GM21526 (cell line): ENCODE data around the gene MSANTD2.

Experiments
- ATAC-seq: cut with Tn5 transposase; IDR thresholded peaks from one replicate; pipeline ENCODE4 v1.9.1; 2021; ENCODE audit warnings: moderate library complexity; ENCODE audit not compliant: unreplicated experiment, low FRiP score

The MSANTD2 gene

GRCh38 chr11:124739479-124740276, 60.5 kb downstream of the MSANTD2 start, which contains the start of gene NRGN:
TSS of gene NRGN (plus strand) at chr11:124739942. CDS start at chr11:124740085, 143 bp downstream.
- ATAC-seq: peak; percentile 99

GRCh38 chr11:124738713-124739478, 61.3 kb downstream of the MSANTD2 start:
- ATAC-seq: no peak

- ATAC-seq: no peak
Observed at GRCh38 chr11:124737638-124738305, 62.4 kb downstream of the MSANTD2 start.

GRCh38 chr11:124736736-124737135, 63.5 kb downstream of the MSANTD2 start:
- ATAC-seq: no peak

- ATAC-seq: no peak
Observed at GRCh38 chr11:124732230-124732629, 68.0 kb downstream of the MSANTD2 start.

- no peak for ATAC-seq
Observed at GRCh38 chr11:124729571-124729970, 70.6 kb downstream of the MSANTD2 start.

GRCh38 chr11:124728134-124728533, 72.1 kb downstream of the MSANTD2 start:
- ATAC-seq: no peak

- no peak for ATAC-seq
Observed at GRCh38 chr11:124727474-124727873, 72.7 kb downstream of the MSANTD2 start.

- ATAC-seq: no peak
Observed at GRCh38 chr11:124725719-124726105, 74.5 kb downstream of the MSANTD2 start.

GRCh38 chr11:124724979-124725718, 75.1 kb downstream of the MSANTD2 start:
- ATAC-seq: peak; percentile 58

- no peak for ATAC-seq
Observed at GRCh38 chr11:124722176-124722575, 78.0 kb downstream of the MSANTD2 start.

- ATAC-seq: no peak
Observed at GRCh38 chr11:124719534-124719933, 80.7 kb downstream of the MSANTD2 start.

GRCh38 chr11:124718801-124719200, 81.4 kb downstream of the MSANTD2 start:
- no peak for ATAC-seq

- no peak for ATAC-seq
Observed at GRCh38 chr11:124717786-124718651, 82.2 kb downstream of the MSANTD2 start.

GRCh38 chr11:124717421-124717785, 82.8 kb downstream of the MSANTD2 start:
- ATAC-seq: no peak

GRCh38 chr11:124716591-124716990, 83.6 kb downstream of the MSANTD2 start:
- no peak for ATAC-seq
